ENCODE measurements around the gene AFF3. TPM values are rescaled to one million over a fixed set of nuclear protein-coding genes. Genes with fewer than 3 reads are reported as not detected.

The AFF3 gene
- total and polyA plus RNA-seq, 2 of the 4 experiments (the other 2 are of a cell fraction) = 12.9 to 14.3 TPM

DNA sequence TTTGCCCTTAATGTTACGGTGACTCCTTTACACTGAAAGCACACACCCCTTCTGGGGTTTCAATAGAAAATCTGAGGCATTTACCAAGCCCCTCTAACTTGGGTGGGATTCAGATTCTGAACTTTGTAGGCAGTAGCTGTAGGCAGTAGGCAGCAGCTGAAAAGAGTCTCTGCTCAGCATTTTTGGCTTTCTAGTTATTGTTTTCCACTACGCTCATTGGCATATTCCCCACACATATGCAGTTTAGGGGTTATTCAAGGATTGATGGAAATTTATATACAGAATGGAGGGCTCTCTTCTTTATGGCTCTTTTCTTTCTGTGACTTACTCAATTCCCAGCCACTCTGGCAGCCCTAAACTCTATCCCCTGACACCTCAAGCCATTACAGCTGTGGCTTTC lies 419.9 kb downstream of the AFF3 start:
- dilution Hi-C loops (cut with HindIII; ENCODE audit: low sequenced_read_pairs, unreplicated experiment) = no loop called here
- Histone ChIP-seq H3K27me3 (ENCODE audit: control insufficient read depth, insufficient read depth, low read length) (no peaks in the 10 kb centered on the region), H2BK5ac (ENCODE audit: low read depth, low read length, poor library complexity, severe bottlenecking) (no peak overlapping the region), H3K9me3 (ENCODE audit: control insufficient read depth, insufficient read depth, low read length) (peaks cover 5% of the 10 kb centered on the region), H2BK120ac (ENCODE audit: low read depth, low read length) (no peak overlapping the region), H3K36me3 (ENCODE audit: control insufficient read depth, insufficient read depth, low read length) (peaks cover 1% of the 10 kb centered on the region; the same call in 1 of the 2 replicates), H3K18ac (ENCODE audit: low read depth, low read length) (peak overlapping the region; percentile 13; the same call in 1 of the 2 replicates), H4K91ac (ENCODE audit: insufficient read depth, low read depth, low read length) (no peak overlapping the region; the same call in 1 of the 2 replicates), H3K4ac (ENCODE audit: low read depth, low read length) (no peak overlapping the region), H3K4me3 (ENCODE audit: insufficient read depth, low read depth, low read length) (no peak overlapping the region), H4K8ac (ENCODE audit: low read depth in 2 of 2, low read length in 2 of 2) (no peak overlapping the region), H2AFZ (replicated peaks; ENCODE audit: low read length, poor library complexity) (no peak overlapping the region), H2AK5ac (ENCODE audit: low read depth, low read length) (no peak overlapping the region), H2BK15ac (ENCODE audit: low read depth, low read length) (peak overlapping the region; percentile 21; the same call in 1 of the 3 replicates), H3K9me1 (ENCODE audit: insufficient read depth, low read length) (no peaks in the 10 kb centered on the region), H3K14ac (replicated peaks; ENCODE audit: low read depth, low read length) (0 out of 2 replicates have a peak overlapping the region, but pooled peaks have one; percentile 15), H3K27ac (ENCODE audit: insufficient read depth, low read length) (peak overlapping the region; percentile 13; the same call in 1 of the 2 replicates), H2BK20ac (ENCODE audit: low read depth, low read length) (peak overlapping the region; percentile 40), H3K79me1 (ENCODE audit: low read depth in 1 of 2, low read length in 2 of 2) (peaks cover 0 to 3% of the 10 kb centered on the region in 2 experiments; a peak in 1 of 4 replicates), H2AK9ac (replicated peaks; ENCODE audit: low read depth, low read length, poor library complexity) (no peak overlapping the region), H3K56ac (ENCODE audit: extremely low read depth, insufficient read depth, low read length) (no peak overlapping the region), H3K9ac (ENCODE audit: low read depth, low read length) (no peak overlapping the region), H4K20me1 (ENCODE audit: insufficient read depth, low read length) (no peaks in the 10 kb centered on the region), H3K4me1 (ENCODE audit: control insufficient read depth, insufficient read depth, low read length) (peaks cover 6% of the 10 kb centered on the region), H3K23ac (ENCODE audit: low read depth, low read length) (no peak overlapping the region), H4K5ac (ENCODE audit: low read depth, low read length) (no peak overlapping the region), H3K4me2 (ENCODE audit: low read depth, low read length) (no peak overlapping the region)
- no CpG with 5 or more reads among the region's 2 CpGs for WGBS, 2 experiments (ENCODE audit: extremely low coverage in 2 of 2, insufficient read length in 1 of 2)
- DNase-seq = no peak
- no peak for ATAC-seq (ENCODE audit: low read depth)
- CTCF ChIA-PET = no interaction called here
- in situ Hi-C loops (cut with MboI; ENCODE audit: low sequenced_read_pairs) = loop anchor here (10.0 to 25.0 kb wide), 2 partner anchors 522 to 665 kb away; no protein-coding TSS in a partner anchor
- intact Hi-C loops (cut with micrococcal nuclease) = no loop called here
- TF ChIP-seq MAZ (IDR thresholded peaks at IDR 0.05; ENCODE audit: borderline replicate concordance, low read depth, low read length) (no peak), RAD21 (IDR thresholded peaks at IDR 0.05; ENCODE audit: low read length) (no peak), POLR2A (IDR thresholded peaks at IDR 0.05; ENCODE audit: low read depth, low read length) (no peak)
- BruUV-seq (replicated peaks) = no TSS peak
- POLR2A ChIA-PET (ENCODE audit: unreplicated experiment) = no interaction called here

All from IMR-90 (cell line).